Measurements from ENCODE around the gene TRDN.
"Not testable (repeated sequence)": the region's sequence is repeated elsewhere in the genome, so short reads cannot be mapped to it uniquely, and the experiment has no call there.

Gene TRDN

DNA sequence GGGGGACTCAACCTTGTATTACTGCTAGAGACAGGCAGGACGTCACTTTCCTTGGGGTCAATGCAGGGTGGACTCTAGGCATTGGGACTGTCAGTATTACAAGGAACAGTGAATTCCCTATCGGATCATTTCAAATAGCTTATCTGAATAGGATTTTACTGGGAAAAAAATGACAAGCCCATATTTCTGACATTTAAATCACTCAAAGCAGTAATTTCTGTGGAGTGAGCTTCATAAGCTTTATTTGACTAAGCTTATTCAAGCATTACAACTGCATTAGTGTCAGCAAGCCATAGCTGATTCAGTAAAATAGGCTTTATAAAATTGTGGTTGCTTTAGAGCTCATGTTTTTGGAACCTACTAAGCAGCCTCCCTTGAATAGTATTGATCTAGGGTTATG lies 44.3 kb downstream of the TRDN start:
- in situ Hi-C loops (cut with MboI; ENCODE audit: low sequenced_read_pairs, unreplicated experiment): no loop called here
- DNase-seq (ENCODE audit: low spot score): no peak
- no peak for TF ChIP-seq CTCF (IDR thresholded peaks at IDR 0.05; ENCODE audit: borderline replicate concordance, control extremely low read depth, extremely low read depth, insufficient read depth, missing control alignments)

DNA sequence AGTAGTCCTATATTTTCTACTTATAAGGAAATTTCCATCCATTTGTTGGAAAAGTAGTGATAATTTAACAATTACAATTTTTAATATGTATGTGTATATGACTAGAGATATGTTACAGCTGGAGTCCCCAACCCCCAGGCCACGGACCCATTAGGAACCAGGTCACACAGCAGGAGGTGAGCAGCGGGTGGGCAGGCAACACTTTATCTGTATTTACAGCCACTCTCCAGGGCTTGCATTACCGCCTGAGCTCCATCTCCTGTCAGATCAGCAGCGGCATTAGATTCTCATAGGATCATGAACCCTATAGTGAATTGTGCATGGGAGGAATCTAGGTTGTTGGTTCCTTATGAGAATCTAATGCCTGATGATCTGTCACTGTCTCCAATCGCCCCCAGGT lies 46.8 kb downstream of the TRDN start:
- TF ChIP-seq CTCF (IDR thresholded peaks at IDR 0.05; ENCODE audit: borderline replicate concordance, control extremely low read depth, extremely low read depth, insufficient read depth, missing control alignments): no peak
- in situ Hi-C loops (cut with MboI; ENCODE audit: low sequenced_read_pairs, unreplicated experiment): no loop called here
- DNase-seq (ENCODE audit: low spot score): no peak

GRCh38 chr6:123589317-123589716 lies 47.4 kb downstream of the TRDN start:
- DNase-seq (ENCODE audit: low spot score): no peak
- in situ Hi-C loops (cut with MboI; ENCODE audit: low sequenced_read_pairs, unreplicated experiment): no loop called here
- no peak for TF ChIP-seq CTCF (IDR thresholded peaks at IDR 0.05; ENCODE audit: borderline replicate concordance, control extremely low read depth, extremely low read depth, insufficient read depth, missing control alignments)

- no peak for TF ChIP-seq CTCF (IDR thresholded peaks at IDR 0.05; ENCODE audit: borderline replicate concordance, control extremely low read depth, extremely low read depth, insufficient read depth, missing control alignments)
- in situ Hi-C loops (cut with MboI; ENCODE audit: low sequenced_read_pairs, unreplicated experiment): no loop called here
- no peak for DNase-seq (ENCODE audit: low spot score)
Observed at GRCh38 chr6:123588546-123588895, 48.2 kb downstream of the TRDN start.

GRCh38 chr6:123587838-123588545 lies 48.8 kb downstream of the TRDN start:
- DNase-seq (ENCODE audit: low spot score): no peak
- TF ChIP-seq CTCF (IDR thresholded peaks at IDR 0.05; ENCODE audit: borderline replicate concordance, control extremely low read depth, extremely low read depth, insufficient read depth, missing control alignments): no peak
- in situ Hi-C loops (cut with MboI; ENCODE audit: low sequenced_read_pairs, unreplicated experiment): no loop called here

- DNase-seq (ENCODE audit: low spot score); in situ Hi-C loops (cut with MboI; ENCODE audit: low sequenced_read_pairs, unreplicated experiment): not testable (repeated sequence)
Observed at GRCh38 chr6:123587407-123587806, 49.3 kb downstream of the TRDN start.

DNA sequence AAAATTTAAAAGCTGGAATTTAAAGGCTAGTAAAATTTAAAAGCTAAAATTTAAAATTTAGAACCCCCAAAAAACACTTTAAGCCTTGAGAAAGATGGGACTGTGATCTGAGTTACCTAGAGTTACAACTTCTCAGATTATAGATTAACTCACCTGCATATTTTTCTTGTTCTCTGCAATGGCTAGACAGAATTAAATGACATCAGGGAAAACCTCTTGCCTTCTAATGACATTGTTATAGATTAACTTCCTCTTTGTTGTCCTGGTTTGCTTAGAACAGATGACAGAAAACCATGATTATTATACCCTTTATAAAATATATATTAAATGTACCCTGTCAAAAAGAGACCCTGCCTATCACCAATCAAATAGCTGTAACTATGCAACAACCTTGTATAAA lies 56.4 kb downstream of the TRDN start:
- no peak for DNase-seq (ENCODE audit: low spot score)
- no peak for TF ChIP-seq CTCF (IDR thresholded peaks at IDR 0.05; ENCODE audit: borderline replicate concordance, control extremely low read depth, extremely low read depth, insufficient read depth, missing control alignments)
- in situ Hi-C loops (cut with MboI; ENCODE audit: low sequenced_read_pairs, unreplicated experiment): no loop called here

Data from GM13976 (cell line).